NCI-H2227 (cell line): ENCODE data around the gene PNRC1.
"Not testable (repeated sequence)": the region's sequence is repeated elsewhere in the genome, so short reads cannot be mapped to it uniquely, and the experiment has no call there.

Source experiments
- DNase-seq: peaks from one replicate; lab custom pipeline; 2025; ENCODE audit not compliant: unreplicated experiment; lab: John Stamatoyannopoulos, UW

Gene PNRC1

DNA sequence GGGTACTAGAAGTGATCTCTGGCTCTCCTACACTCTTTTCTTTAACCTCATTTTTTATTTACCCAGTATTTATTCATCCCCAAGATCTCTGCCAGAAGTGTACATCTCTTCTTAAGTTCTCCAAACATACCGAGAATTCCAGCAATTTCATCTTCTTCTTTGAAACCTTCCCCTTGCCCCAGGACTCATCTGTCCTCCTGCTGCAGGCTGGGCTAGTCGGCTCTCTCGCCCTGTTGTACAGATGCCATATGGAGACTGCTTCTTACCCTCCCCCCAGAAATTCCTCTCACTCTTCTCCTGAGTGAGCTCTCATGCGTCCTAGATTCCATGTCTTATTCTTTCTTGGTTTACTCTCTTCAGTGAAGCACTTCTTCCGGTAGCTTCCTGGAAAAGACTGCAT is 21.9 kb upstream of the PNRC1 start:
- DNase-seq: no peak

GRCh38 chr6:89059227-89059626 is 21.3 kb upstream of the PNRC1 start:
- no peak for DNase-seq

GRCh38 chr6:89063881-89064280 is 16.7 kb upstream of the PNRC1 start:
- no peak for DNase-seq

DNA sequence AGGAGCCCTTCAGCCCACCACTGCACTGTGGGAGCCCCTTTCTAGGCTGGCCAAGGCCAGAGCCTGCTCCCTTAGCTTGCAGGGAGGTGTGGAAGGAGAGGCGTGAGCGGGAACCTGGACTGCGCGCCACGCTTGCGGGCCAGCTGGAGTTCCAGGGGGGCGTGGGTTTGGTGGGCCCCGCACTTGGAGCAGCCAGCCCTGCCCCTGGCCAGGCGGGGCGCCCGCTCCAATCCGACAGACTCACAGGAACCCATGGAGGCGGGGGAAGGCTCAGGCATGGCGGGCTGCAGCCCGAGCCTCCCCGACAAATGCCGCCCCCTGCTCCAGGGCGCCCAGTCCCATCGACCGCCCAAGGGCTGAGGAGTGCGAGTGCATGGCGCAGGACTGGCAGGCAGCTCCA is 15.6 kb upstream of the PNRC1 start:
- DNase-seq: not testable (repeated sequence)

- DNase-seq: not testable (repeated sequence)
These were observed 14.4 kb upstream of the PNRC1 start for GRCh38 chr6:89066121-89066520.

GRCh38 chr6:89066940-89067646 is 13.5 kb upstream of the PNRC1 start:
- no peak for DNase-seq

DNA sequence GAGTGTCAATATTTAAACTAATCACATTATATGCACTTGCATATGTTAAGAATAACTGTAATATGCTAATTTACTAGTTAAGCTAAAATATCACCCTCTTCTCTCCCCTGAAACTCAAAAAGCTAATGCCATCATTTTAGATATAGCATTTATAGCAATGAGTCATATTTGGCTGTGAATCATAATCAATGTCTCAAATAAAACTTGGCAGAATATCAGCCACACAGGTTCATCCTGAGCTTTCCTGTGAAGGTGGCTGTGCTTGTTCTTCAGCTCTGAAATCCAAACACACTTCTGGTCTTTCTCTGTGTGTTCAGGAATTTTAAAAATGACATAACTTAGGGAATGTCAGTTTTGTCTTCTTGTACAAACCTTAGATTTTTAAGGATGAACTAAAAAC is 12.8 kb upstream of the PNRC1 start:
- no peak for DNase-seq

- no peak for DNase-seq
These were observed 11.9 kb upstream of the PNRC1 start for GRCh38 chr6:89068695-89069094.

DNA sequence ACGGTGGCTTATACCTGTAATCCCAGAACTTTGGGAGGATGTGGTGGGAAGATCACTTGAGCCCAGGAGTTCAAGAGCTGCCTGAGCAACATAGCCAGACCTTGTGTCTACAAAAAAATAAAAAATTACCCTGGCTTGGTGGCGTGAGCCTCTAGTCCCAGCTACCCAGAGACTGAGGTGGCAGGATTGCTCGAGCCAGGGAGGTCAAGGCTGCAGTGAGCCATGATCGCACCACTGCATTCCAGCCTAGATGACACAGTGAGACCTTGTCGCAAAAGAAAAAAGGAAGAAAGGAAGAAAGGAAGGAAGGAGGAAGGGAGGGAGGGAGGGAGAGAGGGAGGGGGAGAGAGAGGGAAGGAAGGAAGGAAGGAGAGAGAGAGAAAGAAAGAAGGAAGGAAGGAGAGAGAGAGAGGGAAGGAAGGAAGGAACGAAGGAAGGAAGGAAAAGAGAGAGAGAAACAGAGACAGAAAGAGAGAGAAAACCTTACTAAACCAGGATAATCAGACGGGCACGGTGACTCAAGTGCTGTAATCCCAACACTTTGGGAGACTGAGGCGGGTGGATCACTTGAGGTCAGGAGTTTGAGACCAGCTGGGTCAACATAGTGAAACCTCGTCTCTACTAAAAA is 10.9 kb upstream of the PNRC1 start:
- DNase-seq: no peak

DNA sequence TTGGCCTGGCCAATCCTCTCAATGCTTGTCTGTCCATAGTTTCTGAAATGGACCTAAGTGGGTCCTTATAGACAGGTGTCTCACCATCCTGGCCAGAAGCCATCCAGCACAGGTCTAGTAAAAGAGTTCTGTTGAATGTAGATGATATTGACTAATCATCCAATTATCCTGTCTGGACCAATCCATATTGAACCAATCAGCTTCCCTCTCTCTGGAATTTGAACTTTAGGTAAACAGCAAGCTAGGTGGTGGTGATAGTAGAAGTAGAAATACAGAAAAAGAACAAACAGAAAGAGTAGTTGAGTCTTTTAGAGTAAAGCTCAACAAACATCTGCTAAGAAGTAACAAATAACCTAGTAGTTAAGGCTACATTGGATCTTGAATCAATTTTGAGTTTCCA is 9.5 kb upstream of the PNRC1 start:
- no peak for DNase-seq

- DNase-seq: no peak
These were observed 7.4 kb upstream of the PNRC1 start for GRCh38 chr6:89073014-89073620.

DNA sequence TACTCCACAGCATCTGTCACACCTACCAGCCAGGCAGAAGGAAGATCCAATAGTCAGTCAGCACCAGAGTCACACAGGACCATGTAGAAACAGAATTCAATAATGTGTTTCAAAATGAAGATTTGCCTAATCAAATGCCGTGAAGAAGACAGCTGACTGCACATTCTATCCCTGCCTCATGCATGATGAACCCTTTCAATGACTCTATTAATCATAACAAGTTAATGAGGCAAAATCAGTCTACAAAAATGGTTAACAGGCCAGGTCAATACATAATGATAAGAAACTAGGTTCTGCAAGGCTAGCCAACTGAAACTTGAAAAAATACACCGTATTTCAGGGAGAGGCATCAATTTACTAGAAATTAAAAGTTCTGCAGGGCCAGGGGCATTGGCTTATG is 6.7 kb upstream of the PNRC1 start:
- DNase-seq: no peak

DNA sequence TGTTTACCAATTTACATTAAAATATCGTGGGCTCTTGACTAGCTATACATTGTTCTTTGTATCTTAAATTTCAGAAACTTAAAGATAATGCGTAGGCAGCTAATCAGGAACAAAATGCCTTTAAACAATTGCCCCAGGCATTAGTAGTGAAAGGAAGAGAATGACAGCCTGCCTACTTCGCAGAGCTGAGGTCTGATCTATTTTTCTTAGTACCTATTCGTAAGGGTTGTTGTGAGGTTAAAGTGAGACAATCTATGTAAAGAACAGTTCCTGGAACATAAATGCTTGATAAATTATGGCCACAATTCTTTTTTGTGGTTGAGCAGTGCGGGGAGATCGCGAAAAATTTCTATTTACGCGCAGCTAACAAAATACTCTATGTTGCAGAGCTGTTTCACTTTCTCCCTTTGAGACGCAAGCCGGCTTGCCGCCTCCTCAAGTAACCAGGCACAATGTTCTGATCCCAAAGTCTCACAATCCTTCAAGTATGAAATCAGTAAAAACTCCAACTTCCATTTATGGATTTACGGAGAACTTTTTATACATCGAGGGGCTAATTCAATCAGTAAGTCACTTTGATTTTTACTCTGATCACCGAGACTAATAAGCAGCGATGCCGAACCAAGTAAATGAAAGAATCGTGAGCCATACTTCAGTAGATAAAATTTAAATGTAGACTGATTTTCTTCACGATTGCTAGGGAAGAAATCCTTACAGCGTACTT is 878 bp upstream of the PNRC1 start:
- peak; percentile 48 for DNase-seq

DNA sequence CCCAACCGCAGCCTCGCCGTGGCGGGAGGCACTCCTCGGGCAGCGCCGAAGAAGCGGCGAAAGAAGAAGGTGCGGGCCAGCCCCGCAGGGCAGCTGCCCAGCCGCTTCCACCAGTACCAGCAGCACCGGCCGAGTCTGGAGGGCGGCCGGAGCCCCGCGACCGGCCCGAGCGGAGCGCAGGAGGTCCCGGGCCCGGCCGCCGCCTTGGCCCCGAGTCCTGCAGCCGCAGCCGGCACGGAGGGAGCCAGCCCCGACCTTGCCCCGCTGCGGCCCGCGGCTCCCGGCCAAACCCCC is 525 bp downstream of the PNRC1 start:
- DNase-seq: no peak

- peak; percentile 93 for DNase-seq
These were observed 1.1 kb downstream of the PNRC1 start for GRCh38 chr6:89081423-89082322.

GRCh38 chr6:89082486-89082891 is 1.9 kb downstream of the PNRC1 start:
- no peak for DNase-seq

DNA sequence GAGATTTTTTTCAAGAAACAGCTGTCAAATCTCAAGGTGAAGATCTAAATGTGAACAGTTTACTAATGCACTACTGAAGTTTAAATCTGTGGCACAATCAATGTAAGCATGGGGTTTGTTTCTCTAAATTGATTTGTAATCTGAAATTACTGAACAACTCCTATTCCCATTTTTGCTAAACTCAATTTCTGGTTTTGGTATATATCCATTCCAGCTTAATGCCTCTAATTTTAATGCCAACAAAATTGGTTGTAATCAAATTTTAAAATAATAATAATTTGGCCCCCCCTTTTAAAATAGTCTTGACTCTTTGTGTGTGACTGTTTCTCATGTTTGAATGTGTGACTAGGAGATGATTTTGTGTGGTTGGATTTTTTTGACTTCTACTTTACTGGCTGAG is 4.0 kb downstream of the PNRC1 start:
- no peak for DNase-seq

- DNase-seq: no peak
These were observed 4.4 kb downstream of the PNRC1 start for GRCh38 chr6:89084954-89085353.

DNA sequence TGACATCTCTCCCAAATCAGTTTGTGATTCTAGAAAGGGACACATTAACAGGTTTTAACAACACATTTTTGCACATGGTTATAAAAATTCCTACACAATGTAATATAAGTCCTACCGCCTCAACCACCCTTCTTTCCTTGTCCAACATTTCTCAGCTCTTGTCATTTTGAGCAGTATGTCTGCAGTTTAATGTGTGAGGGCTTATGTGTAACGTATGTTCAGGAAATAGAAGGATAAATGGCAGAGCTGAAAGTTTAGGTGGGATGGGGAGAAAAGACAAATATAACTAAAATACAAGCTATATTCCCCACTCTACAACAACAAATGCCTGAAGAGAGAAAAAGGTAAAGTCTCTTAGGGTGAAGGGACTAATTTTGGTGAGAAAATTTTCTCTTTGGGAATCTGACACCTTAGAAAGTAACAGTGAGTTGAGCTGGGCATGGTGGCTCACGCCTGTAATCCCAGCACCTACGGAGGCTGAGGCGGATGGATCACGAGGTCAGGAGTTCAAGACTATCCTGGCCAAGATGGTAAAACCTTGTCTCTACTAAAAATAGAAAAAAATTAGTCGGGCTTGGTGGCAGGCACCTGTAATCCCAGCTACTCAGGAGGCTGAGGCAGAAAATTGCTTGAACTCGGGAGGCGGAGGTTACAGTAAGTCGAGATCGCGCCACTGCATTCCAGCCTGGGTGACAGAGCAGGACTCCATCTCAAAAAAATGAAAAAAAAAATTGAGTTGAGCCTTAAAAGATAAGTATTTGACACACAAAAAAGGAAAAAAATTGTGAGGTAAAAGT is 5.1 kb downstream of the PNRC1 start:
- DNase-seq: no peak

DNA sequence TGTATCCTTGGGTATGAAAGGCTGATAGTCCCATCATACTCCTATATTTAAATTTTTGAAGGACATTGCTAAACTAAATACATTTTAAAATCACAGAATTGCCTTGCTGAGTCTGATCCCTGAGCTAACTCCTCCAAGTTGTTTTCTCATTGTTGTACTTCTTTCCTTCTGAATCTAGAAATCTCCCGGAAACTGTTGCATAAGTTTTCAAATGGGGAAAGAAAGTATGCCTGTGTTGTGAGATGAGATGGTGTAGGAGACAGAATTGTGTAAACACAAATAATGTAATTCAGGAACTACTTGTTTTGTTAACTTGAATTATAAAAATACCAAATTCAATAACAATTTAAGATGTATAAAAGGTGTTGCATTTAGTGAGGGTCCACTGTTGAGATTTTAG is 7.3 kb downstream of the PNRC1 start:
- DNase-seq: no peak
